HG03432 (cell line): ENCODE results near the gene MAPT.
A peak's percentile ranks its signal among the peaks of the same experiment; 100 is the strongest.
"Not testable (repeated sequence)": the region's sequence is repeated elsewhere in the genome, so short reads cannot be mapped to it uniquely, and the experiment has no call there.

ENCODE experiments used
- ATAC-seq: cut with Tn5 transposase; IDR thresholded peaks from one replicate; pipeline ENCODE4 v1.9.1; 2021; ENCODE audit warnings: mild to moderate bottlenecking, moderate library complexity; ENCODE audit not compliant: unreplicated experiment

Gene MAPT

DNA sequence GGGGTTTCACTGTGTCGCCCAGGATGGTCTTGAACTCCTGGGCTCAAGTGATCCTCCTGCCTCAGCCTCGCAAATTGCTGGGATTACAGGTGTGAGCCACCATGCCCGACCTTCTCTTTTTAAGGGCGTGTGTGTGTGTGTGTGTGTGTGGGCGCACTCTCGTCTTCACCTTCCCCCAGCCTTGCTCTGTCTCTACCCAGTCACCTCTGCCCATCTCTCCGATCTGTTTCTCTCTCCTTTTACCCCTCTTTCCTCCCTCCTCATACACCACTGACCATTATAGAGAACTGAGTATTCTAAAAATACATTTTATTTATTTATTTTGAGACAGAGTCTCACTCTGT lies 108.6 kb downstream of the MAPT start:
- no peak for ATAC-seq

DNA sequence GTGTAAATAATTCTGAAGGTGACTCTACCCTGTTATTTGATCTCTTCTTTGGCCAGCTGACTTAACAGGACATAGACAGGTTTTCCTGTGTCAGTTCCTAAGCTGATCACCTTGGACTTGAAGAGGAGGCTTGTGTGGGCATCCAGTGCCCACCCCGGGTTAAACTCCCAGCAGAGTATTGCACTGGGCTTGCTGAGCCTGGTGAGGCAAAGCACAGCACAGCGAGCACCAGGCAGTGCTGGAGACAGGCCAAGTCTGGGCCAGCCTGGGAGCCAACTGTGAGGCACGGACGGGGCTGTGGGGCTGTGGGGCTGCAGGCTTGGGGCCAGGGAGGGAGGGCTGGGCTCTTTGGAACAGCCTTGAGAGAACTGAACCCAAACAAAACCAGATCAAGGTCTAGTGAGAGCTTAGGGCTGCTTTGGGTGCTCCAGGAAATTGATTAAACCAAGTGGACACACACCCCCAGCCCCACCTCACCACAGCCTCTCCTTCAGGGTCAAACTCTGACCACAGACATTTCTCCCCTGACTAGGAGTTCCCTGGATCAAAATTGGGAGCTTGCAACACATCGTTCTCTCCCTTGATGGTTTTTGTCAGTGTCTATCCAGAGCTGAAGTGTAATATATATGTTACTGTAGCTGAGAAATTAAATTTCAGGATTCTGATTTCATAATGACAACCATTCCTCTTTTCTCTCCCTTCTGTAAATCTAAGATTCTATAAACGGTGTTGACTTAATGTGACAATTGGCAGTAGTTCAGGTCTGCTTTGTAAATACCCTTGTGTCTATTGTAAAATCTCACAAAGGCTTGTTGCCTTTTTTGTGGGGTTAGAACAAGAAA lies 109.8 kb downstream of the MAPT start:
- ATAC-seq, result no peak

DNA sequence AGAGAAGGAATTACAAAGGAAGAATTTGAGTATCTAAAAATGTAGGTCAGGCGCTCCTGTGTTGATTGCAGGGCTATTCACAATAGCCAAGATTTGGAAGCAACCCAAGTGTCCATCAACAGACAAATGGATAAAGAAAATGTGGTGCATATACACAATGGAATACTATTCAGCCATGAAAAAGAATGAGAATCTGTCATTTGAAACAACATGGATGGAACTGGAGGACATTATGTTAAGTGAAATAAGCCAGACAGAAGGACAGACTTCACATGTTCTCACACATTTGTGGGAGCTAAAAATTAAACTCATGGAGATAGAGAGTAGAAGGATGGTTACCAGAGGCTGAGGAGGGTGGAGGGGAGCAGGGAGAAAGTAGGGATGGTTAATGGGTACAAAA lies 111.7 kb downstream of the MAPT start:
- ATAC-seq, result not testable (repeated sequence)

DNA sequence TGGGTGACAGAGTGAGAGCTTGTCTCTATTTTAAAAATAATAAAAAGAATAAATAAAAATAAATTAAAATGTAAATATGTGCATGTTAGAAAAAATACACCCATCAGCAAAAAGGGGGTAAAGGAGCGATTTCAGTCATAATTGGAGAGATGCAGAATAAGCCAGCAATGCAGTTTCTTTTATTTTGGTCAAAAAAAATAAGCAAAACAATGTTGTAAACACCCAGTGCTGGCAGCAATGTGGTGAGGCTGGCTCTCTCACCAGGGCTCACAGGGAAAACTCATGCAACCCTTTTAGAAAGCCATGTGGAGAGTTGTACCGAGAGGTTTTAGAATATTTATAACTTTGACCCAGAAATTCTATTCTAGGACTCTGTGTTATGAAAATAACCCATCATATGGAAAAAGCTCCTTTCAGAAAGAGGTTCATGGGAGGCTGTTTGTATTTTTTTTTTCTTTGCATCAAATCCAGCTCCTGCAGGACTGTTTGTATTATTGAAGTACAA lies 113.2 kb downstream of the MAPT start:
- no peak for ATAC-seq

DNA sequence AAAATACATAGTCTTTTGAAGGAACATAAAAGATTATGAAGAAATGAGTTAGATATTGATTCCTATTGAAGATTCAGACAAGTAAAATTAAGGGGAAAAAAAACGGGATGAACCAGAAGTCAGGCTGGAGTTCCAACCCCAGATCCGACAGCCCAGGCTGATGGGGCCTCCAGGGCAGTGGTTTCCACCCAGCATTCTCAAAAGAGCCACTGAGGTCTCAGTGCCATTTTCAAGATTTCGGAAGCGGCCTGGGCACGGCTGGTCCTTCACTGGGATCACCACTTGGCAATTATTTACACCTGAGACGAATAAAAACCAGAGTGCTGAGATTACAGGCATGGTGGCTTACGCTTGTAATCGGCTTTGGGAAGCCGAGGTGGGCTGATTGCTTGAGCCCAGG lies 114.2 kb downstream of the MAPT start:
- no peak for ATAC-seq

DNA sequence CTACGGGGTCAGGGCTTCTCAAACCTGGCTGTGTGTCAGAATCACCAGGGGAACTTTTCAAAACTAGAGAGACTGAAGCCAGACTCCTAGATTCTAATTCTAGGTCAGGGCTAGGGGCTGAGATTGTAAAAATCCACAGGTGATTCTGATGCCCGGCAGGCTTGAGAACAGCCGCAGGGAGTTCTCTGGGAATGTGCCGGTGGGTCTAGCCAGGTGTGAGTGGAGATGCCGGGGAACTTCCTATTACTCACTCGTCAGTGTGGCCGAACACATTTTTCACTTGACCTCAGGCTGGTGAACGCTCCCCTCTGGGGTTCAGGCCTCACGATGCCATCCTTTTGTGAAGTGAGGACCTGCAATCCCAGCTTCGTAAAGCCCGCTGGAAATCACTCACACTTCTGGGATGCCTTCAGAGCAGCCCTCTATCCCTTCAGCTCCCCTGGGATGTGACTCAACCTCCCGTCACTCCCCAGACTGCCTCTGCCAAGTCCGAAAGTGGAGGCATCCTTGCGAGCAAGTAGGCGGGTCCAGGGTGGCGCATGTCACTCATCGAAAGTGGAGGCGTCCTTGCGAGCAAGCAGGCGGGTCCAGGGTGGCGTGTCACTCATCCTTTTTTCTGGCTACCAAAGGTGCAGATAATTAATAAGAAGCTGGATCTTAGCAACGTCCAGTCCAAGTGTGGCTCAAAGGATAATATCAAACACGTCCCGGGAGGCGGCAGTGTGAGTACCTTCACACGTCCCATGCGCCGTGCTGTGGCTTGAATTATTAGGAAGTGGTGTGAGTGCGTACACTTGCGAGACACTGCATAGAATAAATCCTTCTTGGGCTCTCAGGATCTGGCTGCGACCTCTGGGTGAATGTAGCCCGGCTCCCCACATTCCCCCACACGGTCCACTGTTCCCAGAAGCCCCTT lies 115.6 kb downstream of the MAPT start:
- no peak for ATAC-seq

DNA sequence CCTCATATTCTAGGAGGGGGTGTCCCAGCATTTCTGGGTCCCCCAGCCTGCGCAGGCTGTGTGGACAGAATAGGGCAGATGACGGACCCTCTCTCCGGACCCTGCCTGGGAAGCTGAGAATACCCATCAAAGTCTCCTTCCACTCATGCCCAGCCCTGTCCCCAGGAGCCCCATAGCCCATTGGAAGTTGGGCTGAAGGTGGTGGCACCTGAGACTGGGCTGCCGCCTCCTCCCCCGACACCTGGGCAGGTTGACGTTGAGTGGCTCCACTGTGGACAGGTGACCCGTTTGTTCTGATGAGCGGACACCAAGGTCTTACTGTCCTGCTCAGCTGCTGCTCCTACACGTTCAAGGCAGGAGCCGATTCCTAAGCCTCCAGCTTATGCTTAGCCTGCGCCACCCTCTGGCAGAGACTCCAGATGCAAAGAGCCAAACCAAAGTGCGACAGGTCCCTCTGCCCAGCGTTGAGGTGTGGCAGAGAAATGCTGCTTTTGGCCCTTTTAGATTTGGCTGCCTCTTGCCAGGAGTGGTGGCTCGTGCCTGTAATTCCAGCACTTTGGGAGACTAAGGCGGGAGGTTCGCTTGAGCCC lies 116.3 kb downstream of the MAPT start:
- ATAC-seq, result no peak

DNA sequence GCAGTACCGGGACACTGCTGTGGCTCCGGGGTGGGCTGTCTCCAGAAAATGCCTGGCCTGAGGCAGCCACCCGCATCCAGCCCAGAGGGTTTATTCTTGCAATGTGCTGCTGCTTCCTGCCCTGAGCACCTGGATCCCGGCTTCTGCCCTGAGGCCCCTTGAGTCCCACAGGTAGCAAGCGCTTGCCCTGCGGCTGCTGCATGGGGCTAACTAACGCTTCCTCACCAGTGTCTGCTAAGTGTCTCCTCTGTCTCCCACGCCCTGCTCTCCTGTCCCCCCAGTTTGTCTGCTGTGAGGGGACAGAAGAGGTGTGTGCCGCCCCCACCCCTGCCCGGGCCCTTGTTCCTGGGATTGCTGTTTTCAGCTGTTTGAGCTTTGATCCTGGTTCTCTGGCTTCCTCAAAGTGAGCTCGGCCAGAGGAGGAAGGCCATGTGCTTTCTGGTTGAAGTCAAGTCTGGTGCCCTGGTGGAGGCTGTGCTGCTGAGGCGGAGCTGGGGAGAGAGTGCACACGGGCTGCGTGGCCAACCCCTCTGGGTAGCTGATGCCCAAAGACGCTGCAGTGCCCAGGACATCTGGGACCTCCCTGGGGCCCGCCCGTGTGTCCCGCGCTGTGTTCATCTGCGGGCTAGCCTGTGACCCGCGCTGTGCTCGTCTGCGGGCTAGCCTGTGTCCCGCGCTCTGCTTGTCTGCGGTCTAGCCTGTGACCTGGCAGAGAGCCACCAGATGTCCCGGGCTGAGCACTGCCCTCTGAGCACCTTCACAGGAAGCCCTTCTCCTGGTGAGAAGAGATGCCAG lies 117.6 kb downstream of the MAPT start:
- ATAC-seq, result no peak

DNA sequence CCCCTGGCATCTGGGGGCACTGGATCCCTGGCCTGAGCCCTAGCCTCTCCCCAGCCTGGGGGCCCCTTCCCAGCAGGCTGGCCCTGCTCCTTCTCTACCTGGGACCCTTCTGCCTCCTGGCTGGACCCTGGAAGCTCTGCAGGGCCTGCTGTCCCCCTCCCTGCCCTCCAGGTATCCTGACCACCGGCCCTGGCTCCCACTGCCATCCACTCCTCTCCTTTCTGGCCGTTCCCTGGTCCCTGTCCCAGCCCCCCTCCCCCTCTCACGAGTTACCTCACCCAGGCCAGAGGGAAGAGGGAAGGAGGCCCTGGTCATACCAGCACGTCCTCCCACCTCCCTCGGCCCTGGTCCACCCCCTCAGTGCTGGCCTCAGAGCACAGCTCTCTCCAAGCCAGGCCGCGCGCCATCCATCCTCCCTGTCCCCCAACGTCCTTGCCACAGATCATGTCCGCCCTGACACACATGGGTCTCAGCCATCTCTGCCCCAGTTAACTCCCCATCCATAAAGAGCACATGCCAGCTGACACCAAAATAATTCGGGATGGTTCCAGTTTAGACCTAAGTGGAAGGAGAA lies 118.2 kb downstream of the MAPT start:
- no peak for ATAC-seq

DNA sequence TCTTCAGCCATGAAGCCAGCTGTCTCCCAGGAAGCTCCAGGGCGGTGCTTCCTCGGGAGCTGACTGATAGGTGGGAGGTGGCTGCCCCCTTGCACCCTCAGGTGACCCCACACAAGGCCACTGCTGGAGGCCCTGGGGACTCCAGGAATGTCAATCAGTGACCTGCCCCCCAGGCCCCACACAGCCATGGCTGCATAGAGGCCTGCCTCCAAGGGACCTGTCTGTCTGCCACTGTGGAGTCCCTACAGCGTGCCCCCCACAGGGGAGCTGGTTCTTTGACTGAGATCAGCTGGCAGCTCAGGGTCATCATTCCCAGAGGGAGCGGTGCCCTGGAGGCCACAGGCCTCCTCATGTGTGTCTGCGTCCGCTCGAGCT lies 118.8 kb downstream of the MAPT start:
- ATAC-seq, result no peak

DNA sequence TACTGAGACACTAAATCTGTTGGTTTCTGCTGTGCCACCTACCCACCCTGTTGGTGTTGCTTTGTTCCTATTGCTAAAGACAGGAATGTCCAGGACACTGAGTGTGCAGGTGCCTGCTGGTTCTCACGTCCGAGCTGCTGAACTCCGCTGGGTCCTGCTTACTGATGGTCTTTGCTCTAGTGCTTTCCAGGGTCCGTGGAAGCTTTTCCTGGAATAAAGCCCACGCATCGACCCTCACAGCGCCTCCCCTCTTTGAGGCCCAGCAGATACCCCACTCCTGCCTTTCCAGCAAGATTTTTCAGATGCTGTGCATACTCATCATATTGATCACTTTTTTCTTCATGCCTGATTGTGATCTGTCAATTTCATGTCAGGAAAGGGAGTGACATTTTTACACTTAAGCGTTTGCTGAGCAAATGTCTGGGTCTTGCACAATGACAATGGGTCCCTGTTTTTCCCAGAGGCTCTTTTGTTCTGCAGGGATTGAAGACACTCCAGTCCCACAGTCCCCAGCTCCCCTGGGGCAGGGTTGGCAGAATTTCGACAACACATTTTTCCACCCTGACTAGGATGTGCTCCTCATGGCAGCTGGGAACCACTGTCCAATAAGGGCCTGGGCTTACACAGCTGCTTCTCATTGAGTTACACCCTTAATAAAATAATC lies 119.3 kb downstream of the MAPT start:
- ATAC-seq, result no peak

DNA sequence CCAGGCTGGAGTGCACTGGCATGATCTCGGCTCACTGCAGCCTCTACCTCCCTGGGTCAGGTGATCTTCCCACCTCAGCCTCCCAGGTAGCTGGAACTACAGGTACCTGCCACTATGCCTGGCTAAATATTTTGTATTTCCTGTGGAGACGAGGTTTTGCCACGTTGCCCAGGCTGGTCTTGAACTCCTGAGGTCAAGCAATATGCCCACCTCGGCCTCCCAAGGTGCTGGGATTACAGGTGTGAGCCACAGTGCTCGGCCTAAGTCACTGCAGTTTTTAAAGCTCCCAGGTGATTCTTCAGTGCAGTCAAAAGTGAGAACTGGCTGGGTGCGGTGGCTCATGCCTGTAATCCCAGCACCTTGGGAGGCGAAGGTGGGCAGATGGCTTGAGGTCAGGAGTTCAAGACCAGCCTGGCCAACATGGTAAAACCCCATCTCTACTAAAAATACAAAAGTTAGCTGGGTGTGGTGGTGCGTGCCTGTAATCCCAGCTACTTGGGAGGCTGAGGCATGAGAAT lies 125.1 kb downstream of the MAPT start:
- ATAC-seq, result not testable (repeated sequence)

DNA sequence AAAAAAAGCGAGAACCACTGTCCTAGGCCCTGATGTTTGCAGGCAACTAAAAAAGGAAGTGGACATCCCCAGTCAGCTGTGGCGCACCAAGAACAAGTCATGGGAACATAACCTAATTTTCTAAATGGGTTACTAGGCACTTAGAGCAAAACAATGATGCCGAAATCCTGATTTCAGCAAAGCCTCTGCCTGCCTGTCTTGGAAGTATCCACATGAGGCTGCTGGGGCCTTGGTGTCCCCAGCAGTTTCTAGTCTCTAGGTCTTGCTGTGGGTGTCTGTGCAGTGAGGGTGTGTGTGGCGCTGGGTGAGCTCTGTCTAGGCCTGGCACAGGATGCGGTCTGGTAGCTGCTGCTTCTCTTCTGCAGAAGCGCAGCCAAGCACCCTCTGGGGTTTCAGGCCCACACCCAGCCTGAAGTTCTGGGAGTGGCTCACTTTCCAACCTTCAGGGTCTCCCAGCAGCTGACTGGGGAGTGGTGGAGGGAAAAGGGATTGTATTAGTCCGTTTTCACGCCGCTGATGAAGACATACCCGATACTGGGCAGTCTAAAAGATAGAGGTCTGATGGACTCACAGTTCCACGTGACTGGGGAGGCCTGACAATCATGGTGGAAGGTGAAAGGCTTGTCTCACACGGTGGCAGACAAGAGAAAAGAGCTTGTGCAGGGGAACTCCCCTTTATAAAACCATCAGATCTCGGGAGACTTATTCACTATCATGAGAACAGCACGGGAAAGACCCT lies 125.8 kb downstream of the MAPT start:
- peak; percentile 65 for ATAC-seq

DNA sequence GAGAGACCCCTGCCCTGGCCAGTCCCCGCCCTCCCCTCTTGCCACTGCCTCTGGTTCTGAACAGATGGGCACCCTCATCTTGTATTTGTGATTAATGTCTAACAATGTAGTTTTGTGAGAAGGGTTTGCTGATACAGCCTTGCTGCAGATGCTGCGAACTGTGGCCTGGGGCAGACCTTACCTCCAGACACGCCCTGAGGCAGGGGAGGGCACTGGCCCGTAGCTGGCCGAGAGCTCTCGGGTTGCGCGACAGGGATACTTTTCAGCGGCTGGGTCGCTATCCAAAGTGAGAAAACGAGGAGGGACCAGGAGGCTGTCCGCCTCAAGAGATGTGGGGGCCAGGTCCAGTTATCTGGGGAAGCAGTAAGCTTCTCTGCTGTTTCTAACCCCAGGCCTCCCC lies 126.6 kb downstream of the MAPT start:
- ATAC-seq, result no peak

DNA sequence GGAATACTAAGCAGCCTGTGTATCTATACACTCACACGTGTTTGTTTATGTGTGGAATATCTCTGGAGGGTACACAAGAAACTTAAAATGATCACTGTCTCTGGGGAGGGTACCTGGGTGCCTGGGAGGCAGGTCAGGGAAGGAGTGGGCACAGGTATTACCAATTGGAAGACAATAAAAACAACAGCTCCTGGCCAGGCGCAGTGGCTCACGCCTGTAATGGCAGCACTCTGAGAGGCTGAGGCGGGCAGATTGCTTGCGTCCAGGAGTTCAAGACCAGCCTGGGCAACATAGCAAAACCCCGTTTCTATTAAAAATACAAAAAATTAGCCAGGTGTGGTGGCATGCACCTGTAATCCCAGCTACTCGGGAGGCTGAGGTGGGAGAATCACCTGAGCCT lies 129.0 kb downstream of the MAPT start:
- ATAC-seq, result not testable (repeated sequence)

DNA sequence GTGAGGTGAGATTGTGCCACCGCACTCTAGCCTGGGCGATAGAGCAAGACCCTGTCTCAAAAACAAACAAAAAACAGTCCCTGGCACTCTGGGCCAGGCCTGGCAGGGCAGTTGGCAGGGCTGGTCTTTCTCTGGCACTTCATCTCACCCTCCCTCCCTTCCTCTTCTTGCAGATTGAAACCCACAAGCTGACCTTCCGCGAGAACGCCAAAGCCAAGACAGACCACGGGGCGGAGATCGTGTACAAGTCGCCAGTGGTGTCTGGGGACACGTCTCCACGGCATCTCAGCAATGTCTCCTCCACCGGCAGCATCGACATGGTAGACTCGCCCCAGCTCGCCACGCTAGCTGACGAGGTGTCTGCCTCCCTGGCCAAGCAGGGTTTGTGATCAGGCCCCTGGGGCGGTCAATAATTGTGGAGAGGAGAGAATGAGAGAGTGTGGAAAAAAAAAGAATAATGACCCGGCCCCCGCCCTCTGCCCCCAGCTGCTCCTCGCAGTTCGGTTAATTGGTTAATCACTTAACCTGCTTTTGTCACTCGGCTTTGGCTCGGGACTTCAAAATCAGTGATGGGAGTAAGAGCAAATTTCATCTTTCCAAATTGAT lies 129.5 kb downstream of the MAPT start:
- no peak for ATAC-seq

DNA sequence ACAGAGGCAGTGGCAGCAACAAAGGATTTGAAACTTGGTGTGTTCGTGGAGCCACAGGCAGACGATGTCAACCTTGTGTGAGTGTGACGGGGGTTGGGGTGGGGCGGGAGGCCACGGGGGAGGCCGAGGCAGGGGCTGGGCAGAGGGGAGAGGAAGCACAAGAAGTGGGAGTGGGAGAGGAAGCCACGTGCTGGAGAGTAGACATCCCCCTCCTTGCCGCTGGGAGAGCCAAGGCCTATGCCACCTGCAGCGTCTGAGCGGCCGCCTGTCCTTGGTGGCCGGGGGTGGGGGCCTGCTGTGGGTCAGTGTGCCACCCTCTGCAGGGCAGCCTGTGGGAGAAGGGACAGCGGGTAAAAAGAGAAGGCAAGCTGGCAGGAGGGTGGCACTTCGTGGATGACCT lies 130.2 kb downstream of the MAPT start:
- no peak for ATAC-seq

DNA sequence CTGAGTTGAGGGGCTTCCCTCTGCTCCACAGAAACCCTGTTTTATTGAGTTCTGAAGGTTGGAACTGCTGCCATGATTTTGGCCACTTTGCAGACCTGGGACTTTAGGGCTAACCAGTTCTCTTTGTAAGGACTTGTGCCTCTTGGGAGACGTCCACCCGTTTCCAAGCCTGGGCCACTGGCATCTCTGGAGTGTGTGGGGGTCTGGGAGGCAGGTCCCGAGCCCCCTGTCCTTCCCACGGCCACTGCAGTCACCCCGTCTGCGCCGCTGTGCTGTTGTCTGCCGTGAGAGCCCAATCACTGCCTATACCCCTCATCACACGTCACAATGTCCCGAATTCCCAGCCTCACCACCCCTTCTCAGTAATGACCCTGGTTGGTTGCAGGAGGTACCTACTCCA lies 130.7 kb downstream of the MAPT start:
- no peak for ATAC-seq
